ENCODE data around the gene H6PD.

Gene H6PD

GRCh38 chr1:9300573-9300972 lies 66.0 kb downstream of the H6PD start:
- DNase-seq: no peak

DNA sequence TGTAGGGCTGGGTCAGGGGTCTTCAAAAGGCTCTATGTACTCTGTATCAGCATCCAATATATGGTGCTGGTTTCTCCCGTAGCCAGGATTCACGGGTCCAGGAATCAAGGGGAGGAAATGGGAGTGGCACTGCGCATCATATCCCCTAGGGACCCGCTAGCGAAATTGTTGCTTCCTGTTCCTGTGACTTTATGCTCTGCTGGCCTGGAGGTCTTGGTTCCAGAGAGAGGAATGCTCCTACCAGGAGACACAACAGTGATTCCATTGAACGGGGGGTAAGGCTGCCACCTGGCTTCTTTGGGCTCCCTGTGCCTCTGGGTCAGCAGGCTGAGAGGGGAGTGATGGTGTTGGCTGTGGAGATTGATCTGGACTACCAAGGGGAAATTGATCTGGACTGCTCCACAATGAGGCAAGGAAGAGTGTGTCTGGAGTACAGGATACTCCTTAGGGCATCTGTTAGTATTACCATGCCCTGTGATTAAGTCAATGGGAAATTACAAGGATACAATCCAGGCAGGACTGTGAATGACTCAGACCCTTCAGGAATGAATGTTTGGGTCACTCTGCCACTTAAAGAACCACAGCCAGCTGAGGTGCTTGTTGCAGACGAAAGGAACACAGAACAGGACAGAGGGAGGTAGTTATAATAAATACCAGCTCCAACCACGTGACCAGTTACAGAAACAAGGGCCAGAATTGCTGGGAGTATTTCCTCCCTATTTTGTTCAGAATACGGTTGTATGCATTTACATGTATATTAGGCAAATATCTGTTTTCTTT lies 68.4 kb downstream of the H6PD start:
- no peak for DNase-seq

GRCh38 chr1:9303916-9304315 lies 69.3 kb downstream of the H6PD start:
- no peak for DNase-seq

GRCh38 chr1:9305216-9305615 lies 70.6 kb downstream of the H6PD start:
- DNase-seq: no peak

- DNase-seq: no peak
These were observed 71.4 kb downstream of the H6PD start for GRCh38 chr1:9306006-9306405.

- DNase-seq: no peak
These were observed 72.7 kb downstream of the H6PD start for GRCh38 chr1:9307303-9307702.

DNA sequence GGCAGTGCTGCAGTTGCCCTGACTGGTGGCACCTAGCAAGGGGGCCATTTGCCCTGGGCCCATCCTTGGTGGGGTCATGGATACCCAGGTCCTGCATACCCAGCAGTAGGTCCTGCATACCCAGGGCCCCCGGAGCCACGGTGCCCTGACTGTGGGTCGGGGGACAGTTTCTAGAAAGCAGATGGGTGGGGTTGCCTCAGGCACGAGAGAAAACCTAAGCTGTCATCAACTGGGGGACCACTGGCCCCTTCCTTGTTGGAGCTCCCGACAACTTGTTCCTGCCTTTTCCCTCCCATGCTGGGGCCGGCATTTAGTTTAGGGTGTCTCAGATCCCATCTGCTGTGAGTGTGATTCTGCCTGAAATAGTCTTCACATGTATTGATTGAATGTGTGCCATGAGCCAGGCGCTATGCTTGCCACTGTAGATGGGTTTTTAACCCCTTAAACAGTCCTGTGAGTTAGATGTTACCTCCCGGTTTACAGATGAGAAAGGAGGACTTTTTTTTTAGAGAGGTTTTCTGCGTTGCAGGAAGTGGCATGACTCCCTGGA lies 73.7 kb downstream of the H6PD start:
- DNase-seq: no peak

GRCh38 chr1:9309080-9309479 lies 74.5 kb downstream of the H6PD start:
- no peak for DNase-seq

DNA sequence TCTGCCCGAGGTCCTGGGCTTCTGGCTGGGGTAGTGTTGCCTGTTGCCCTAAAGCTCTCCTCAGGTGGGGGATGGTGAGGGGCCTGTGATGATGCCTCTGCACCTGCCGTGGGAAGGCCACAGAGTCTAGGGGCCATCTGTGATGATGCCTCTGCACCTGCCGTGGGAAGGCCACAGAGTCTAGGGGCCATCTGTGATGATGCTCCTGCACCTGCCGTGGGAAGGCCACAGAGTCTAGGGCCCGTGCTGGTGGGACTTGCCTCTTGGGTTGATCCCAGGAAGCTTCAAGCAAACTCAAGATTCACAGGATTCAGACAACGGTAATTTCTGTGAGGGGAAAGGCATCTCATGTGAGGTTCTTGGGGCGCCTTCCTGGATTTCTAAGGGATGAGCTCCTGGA lies 75.4 kb downstream of the H6PD start:
- DNase-seq: no peak

DNA sequence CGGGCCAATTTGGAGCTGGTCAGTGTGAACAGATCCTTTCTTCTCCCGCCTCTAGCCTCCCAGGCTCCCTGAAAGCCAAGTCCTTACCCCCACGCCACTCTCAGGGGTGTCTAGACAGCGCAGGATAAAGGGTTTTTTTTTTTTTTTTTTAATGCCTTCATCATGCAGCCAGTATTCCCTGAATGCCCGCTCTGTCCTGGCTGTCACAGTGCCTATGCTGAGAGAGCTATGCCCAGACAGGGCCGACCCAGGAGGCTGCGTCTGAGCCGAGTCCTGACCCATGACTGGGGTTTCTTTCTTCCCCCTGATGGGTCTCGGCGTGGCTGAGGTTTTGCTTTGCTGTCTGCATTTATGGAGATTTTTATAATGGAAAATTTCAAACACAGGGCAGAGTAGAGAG lies 76.5 kb downstream of the H6PD start:
- DNase-seq: no peak

- DNase-seq: no peak
These were observed 76.9 kb downstream of the H6PD start for GRCh38 chr1:9311479-9311878.

- DNase-seq: no peak
These were observed 77.7 kb downstream of the H6PD start for GRCh38 chr1:9312168-9312720.

DNA sequence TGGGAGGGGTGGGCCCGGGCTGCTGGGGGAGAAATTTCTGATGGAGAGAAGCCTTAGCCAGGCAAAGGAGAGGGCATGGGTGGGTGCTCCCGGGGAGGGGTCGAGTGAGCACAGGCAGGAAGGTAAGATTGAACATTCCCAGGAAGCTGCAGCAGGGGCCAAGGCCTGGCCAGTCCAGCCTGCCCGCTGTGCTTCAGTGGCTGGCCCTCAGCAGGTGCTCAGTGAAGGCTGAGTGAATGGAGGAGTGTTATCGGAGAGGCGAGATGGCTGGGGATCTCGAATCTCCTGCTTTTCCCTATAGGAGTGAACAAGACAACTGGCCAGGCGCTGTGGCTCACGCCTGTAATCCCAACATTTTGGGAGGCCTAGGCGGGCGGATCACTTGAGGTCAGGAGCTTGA lies 79.0 kb downstream of the H6PD start:
- no peak for DNase-seq

DNA sequence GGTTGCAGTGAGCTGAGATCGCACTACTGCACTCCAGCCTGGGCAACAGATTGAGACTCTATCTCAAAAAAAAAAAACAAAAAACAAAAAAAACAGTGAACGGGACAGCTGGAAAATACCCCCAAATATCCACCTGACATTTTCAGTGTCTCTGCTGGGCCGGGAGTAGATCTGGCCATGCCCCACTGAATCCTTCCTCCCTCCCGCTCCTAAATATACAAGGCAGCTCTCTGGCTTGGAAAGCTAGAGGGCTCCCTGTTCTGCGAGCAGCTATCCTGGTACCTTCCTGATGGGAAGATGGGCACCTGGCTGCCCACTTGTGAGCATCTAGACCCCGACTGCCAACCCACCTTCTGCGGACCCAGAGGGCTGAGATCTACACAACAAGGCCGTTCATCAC lies 79.5 kb downstream of the H6PD start:
- DNase-seq: no peak

DNA sequence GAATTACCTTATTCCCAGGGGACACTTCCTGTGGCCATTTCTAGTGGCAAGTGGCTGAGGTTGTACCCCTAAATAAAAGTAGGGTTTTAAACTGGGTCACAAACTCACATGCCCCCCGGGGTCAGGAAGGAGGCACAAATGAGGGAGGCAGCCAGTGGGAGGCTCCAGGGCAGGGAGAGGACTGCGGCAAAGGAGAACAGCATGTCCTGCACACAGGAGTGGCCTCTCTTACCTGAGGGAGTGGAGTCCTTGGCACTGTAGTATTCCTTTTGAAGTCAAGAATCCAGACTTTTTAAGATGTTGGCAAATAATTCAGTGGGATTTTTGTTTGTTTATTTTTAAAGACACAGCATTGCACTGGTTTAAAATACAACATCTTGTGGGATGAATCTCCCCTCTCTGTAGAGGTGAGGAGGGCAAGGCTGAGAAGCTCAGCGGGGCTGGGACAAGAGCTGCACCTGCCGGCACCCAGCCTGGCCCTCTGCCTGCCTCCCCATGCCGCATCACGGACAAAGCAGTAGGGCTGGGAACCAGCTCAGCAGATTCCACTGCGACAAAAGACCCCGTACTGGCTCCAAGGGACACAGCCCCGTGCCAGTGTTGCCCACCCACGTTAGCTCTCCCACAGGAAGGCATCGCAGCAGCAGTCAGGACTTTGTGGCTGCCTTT lies 80.3 kb downstream of the H6PD start:
- DNase-seq: no peak

- peak; percentile 67 to 75 for DNase-seq
These were observed 81.0 kb downstream of the H6PD start for GRCh38 chr1:9315411-9316079.

GRCh38 chr1:9316080-9316444 lies 81.5 kb downstream of the H6PD start:
- DNase-seq: peak; percentile 30 to 49

DNA sequence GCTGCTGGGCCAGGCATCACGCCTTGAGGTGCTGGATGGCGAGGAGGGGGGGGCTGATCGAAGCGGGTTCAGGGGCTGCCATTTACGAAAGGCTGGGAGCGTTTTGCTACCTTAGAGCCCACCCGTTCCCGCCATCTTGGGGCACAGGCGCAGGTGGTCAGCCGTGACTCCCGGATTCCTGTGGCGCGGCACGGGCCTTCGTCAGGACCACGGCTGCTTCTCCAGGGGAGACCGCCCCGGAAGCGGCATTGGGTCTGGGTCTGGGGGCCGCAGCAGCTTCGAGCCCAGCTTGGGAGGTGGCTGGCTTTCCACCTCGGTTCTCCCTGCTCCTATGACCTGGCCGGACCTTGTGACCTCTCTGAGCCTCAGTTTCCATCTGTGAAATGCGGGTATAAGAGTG lies 81.9 kb downstream of the H6PD start:
- DNase-seq: no peak

DNA sequence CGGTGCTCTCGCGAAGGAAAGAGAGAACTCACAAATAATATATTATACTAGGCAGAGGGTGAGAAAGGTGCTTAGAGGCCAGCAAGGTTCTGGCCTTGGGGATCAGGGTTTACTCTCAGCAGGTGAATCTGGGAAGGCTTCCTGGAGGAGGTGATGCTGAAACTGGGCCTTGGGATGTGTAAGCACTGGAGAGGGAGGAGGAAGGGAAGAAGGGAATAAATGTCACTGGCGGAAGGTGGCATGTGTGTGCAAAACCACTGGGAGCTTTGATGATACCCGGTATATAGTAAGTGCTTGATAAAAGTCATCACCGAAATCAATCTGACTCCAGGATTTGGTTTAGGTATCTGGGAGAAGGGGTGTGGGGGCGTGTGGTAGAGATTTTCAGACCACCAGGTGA lies 82.5 kb downstream of the H6PD start:
- no peak for DNase-seq

DNA sequence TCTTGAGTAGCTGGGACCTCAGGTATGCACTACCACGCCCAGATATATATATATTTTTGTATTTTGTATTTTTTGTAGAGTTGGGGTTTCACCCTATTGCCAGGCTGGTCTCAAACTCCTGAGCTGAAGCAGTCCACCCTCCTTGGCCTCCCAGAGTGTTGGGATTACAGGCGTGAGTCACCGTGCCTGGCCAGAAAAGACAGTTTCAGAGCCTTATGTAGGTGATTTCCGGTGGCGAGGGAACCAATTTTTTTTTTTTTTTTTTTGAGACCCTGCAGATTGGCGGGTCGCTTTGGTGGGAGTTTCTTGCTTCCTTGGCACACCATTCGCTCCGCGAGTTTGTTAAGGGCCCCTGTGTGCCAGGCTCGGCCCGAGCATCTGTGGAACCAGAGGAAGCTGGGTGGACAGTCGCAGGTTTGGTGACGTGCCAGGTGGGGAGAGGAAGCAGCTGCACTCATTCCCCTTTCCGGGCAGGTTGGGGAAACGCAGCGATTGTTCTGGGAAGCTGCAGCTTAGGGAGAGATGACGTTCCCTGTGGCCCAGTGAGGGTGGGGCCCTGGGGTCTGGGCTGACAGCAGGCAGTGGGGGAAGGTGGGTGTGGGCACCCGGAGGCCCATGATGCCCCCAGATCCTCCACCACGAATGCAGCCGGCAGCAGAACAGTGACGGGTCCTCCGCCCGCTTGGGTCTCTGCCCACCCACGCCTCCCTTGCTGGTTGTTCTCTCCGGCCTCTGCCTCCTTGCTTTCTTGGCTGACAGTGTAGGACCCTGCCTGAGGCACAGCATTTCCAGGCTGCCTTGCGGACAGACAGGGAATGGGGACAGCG lies 83.2 kb downstream of the H6PD start:
- DNase-seq: peak in 1 of 2 donors; percentile 13

DNA sequence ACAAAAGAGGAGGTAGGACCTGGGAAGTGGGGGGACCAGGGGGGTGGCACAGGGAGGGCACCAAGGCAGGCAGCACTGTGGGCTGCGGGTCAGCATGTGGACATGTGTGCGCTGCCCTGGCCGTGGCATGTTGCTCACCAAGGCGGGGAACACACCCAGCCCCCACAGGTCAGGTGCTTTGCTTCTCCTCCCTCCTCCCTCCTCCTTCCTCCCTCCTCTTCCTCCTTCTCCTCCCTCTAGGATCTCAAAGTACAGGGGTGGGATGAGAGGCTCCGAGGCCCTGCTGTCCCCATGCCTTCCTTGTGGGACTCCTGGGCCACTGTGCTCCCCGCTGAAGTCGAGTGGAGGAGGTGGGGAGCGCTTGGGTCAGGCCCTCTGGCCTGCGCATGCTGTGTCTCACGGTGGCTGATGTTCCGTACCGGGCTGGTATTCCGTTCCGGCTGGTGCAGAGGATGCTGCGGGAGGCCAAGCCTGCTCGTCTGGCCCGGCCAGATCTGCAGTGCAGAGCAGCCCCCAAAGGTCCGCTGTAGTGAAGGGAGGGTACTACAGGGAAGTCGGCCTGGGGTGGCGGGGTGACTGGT lies 84.7 kb downstream of the H6PD start:
- no peak for DNase-seq

DNA sequence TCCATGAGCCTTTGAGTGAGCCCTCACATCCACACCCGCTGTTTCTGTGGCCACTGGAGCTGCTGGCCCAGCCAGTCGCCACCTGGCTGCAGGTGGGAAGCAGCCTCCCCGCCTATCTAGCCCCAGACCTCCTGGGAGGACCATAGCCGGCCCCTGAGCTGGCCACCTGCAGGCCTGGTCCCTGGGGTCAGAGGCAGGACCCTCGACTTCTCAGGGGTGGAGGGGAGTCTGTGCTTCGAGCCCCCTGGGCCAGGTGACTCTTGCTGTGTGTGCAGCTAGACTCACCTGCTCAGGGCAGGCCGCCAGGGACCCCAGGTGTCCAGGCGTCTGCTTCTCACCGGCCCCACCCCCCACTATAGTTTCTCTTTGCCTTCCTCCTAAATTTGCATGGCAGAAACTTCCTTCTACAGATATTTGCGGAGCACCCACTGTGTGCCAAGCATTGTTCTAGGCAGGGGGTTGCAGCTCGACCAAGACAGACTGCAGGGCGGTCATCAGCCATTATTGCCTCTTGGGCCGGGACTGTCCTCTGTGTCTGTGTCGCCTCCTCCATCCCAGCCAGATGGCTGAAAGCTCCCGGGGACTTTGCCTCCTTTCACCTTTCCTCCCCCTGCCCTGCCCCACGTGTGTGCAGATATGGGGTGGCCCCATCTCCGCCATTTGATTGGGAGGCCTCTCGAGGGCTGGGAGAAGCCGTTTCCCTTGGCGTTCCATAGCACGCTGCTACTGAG lies 85.4 kb downstream of the H6PD start:
- DNase-seq: no peak

All from stimulated activated CD4-positive, alpha-beta T cell treated with anti-CD3 and anti-CD28 coated beads, Interleukin-2, amount 100 ng/mL, for 24 hours (primary cell).